Panc1 (cell line): ENCODE data around the gene EXOC3L4. TPM values are rescaled to one million over a fixed set of nuclear protein-coding genes. Genes with fewer than 3 reads are reported as not detected.

Experiments
- ATAC-seq: fragments of 200-7000 bp; cut with Tn5 transposase; 2 replicates; pipeline ENCODE4 v1.9.1; 2020; ENCODE audit warnings: mild to moderate bottlenecking, moderate library complexity
- BruUV-seq: library from RNA; stranded (reverse); fragments of 400-500 nt; replicated peaks from 2 replicates; lab custom pipeline; 2021; lab: Mats Ljungman, UMichigan
- CTCF ChIA-PET: fragments of 300-600 bp; sonication (Branson Sonifier 250); formaldehyde crosslinking; loops from one replicate; lab custom pipeline; 2022; ENCODE audit warnings: antibody characterized with exemption; lab: Charles Lee
- POLR2A ChIA-PET: fragments of 300-600 bp; sonication (Branson Sonifier 250); formaldehyde crosslinking; loops from one replicate; lab custom pipeline; 2022; ENCODE audit warnings: antibody characterized with exemption; lab: Charles Lee
- DNase-seq: peaks from one replicate; pipeline ENCODE4 v3.0.0-alpha.2; 2010; ENCODE audit warnings: low read depth, low spot score
- H3K27ac ChIP-seq: 2 replicates; pipeline ENCODE4 v1.5.1; 2011; ENCODE audit warnings: mild to moderate bottlenecking, low read length, inconsistent platforms
- H3K27me3 ChIP-seq: fragments of 200-500 bp; sonication (Bioruptor generic); 2 replicates; pipeline ENCODE4 v1.6.0; 2014; ENCODE audit warnings: low read length, inconsistent platforms; ENCODE audit not compliant: control insufficient read depth, insufficient read depth
- H3K36me3 ChIP-seq: fragments of 200-500 bp; sonication (Bioruptor generic); 2 replicates; pipeline ENCODE4 v1.5.1; 2014; ENCODE audit warnings: inconsistent platforms, mild to moderate bottlenecking, low read length, moderate library complexity; ENCODE audit not compliant: control insufficient read depth, insufficient read depth
- H3K4me1 ChIP-seq: 2 replicates; pipeline ENCODE4 v1.5.1; 2011; ENCODE audit warnings: inconsistent platforms, mild to moderate bottlenecking, low read length, moderate library complexity; ENCODE audit not compliant: control insufficient read depth, insufficient read depth
- H3K4me3 ChIP-seq, 2 experiments: 2 replicates each; pipeline ENCODE4 v1.5.1; 2011 to 2012; ENCODE audit warnings: low read depth in 2 of 2, low read length in 2 of 2, mild to moderate bottlenecking in 2 of 2, inconsistent platforms in 1 of 2, moderate library complexity in 1 of 2
- H3K9me3 ChIP-seq: fragments of 200-500 bp; sonication (Bioruptor generic); 2 replicates; pipeline ENCODE4 v1.5.1; 2014; ENCODE audit warnings: low read depth, mild to moderate bottlenecking, inconsistent platforms, low read length, moderate library complexity; ENCODE audit not compliant: control insufficient read depth, insufficient read depth
- POLR2AphosphoS5 ChIP-seq: IDR thresholded peaks from 2 replicates; pipeline ENCODE4 v1.6.1; 2012; ENCODE audit warnings: mild to moderate bottlenecking, low read depth, low read length, moderate library complexity
- SIN3A ChIP-seq: IDR thresholded peaks from 2 replicates; pipeline ENCODE4 v1.6.1; 2012; ENCODE audit warnings: low read depth, mild to moderate bottlenecking, low read length, moderate library complexity, borderline replicate concordance; ENCODE audit not compliant: insufficient read depth
- TCF7L2 ChIP-seq: IDR thresholded peaks from 2 replicates; pipeline ENCODE4 v1.6.1; 2011; ENCODE audit warnings: mild to moderate bottlenecking, low read depth, low read length, inconsistent platforms
- in situ Hi-C: cut with HindIII; loops from 2 replicates; pipeline ENCODE4 v1.10.0; 2016; ENCODE audit warnings: low sequenced_read_pairs, low pct_unique_long_range_greater_than_20kb
- intact Hi-C: fragments of 100-400 bp; cut with micrococcal nuclease; formaldehyde crosslinking; loops from one replicate; pipeline ENCODE4 v1.10.0; 2022; ENCODE audit not compliant: unreplicated experiment
- total RNA-seq: library from RNA; stranded (reverse); gene quantifications from one replicate; pipeline ENCODE4 v1.2.1, GENCODE V29; 2021; ENCODE audit not compliant: unreplicated experiment
- TF ChIP-seq, protein P1 (sequence below): fragments of 450-650 bp; IDR thresholded peaks from 2 replicates; pipeline ENCODE4 v1.5.1; 2017; ENCODE audit warnings: mild to moderate bottlenecking
- TF ChIP-seq, protein P2 (sequence below), 2 experiments: IDR thresholded peaks; 2 replicates each; pipeline ENCODE4 v1.6.1; 2011 to 2012; ENCODE audit warnings: low read depth in 2 of 2, control low read depth in 1 of 2, low read length in 1 of 2, mild to moderate bottlenecking in 1 of 2, moderate library complexity in 1 of 2; ENCODE audit not compliant: insufficient read depth in 1 of 2

Gene EXOC3L4
- total RNA-seq, 1 experiment from 2014 or later: 2.6 TPM

DNA sequence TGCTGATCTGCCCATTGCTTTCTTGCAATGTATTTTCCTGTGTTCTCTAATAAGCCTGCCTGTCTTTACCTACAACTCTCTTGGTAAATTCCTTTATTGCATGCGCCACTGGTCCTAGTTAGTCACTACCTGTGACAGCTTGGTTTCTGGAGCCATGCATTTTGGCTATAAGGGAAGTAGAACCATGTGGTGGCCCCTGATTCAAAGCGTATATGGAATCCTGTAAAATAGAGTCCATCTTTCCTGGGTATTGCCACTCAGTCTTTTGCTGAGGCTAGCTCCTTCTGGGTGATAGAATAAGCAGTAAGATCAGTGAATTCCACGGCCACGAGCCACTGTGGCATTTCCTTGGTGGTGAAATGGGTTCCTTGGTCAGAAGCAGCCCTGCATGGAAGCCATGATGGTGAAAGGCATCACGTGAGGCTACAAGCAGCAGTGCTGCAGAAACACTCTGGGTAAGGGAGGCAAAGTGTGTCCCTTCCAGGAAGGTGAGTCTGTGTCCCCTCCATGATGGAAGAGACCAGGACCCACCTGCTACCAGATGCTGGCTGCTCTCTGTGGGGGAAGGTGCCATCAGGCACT lies 48.3 kb downstream of the EXOC3L4 start:
- TF ChIP-seq, protein P1, sequence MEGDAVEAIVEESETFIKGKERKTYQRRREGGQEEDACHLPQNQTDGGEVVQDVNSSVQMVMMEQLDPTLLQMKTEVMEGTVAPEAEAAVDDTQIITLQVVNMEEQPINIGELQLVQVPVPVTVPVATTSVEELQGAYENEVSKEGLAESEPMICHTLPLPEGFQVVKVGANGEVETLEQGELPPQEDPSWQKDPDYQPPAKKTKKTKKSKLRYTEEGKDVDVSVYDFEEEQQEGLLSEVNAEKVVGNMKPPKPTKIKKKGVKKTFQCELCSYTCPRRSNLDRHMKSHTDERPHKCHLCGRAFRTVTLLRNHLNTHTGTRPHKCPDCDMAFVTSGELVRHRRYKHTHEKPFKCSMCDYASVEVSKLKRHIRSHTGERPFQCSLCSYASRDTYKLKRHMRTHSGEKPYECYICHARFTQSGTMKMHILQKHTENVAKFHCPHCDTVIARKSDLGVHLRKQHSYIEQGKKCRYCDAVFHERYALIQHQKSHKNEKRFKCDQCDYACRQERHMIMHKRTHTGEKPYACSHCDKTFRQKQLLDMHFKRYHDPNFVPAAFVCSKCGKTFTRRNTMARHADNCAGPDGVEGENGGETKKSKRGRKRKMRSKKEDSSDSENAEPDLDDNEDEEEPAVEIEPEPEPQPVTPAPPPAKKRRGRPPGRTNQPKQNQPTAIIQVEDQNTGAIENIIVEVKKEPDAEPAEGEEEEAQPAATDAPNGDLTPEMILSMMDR: no peak
- TF ChIP-seq, protein P2, sequence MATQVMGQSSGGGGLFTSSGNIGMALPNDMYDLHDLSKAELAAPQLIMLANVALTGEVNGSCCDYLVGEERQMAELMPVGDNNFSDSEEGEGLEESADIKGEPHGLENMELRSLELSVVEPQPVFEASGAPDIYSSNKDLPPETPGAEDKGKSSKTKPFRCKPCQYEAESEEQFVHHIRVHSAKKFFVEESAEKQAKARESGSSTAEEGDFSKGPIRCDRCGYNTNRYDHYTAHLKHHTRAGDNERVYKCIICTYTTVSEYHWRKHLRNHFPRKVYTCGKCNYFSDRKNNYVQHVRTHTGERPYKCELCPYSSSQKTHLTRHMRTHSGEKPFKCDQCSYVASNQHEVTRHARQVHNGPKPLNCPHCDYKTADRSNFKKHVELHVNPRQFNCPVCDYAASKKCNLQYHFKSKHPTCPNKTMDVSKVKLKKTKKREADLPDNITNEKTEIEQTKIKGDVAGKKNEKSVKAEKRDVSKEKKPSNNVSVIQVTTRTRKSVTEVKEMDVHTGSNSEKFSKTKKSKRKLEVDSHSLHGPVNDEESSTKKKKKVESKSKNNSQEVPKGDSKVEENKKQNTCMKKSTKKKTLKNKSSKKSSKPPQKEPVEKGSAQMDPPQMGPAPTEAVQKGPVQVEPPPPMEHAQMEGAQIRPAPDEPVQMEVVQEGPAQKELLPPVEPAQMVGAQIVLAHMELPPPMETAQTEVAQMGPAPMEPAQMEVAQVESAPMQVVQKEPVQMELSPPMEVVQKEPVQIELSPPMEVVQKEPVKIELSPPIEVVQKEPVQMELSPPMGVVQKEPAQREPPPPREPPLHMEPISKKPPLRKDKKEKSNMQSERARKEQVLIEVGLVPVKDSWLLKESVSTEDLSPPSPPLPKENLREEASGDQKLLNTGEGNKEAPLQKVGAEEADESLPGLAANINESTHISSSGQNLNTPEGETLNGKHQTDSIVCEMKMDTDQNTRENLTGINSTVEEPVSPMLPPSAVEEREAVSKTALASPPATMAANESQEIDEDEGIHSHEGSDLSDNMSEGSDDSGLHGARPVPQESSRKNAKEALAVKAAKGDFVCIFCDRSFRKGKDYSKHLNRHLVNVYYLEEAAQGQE (IDR thresholded peaks at IDR 0.05; ENCODE audit: insufficient read depth in 1 of 2, low read depth in 2 of 2, low read length in 1 of 2): no peak
- no peak for TF ChIP-seq TCF7L2
- TF ChIP-seq SIN3A: no peak
- TF ChIP-seq POLR2AphosphoS5: no peak
- Histone ChIP-seq H3K36me3 (no peaks in the 10 kb centered on the region), H3K4me1 (peaks cover 42% of the 10 kb centered on the region), H3K4me3 (no peak overlapping the region), H3K9me3 (no peaks in the 10 kb centered on the region), H3K27ac (peak overlapping the region; percentile 75), H3K27me3 (no peaks in the 10 kb centered on the region)
- DNase-seq: no peak
- no TSS peak for BruUV-seq
- no peak for ATAC-seq
- POLR2A ChIA-PET: no interaction called here
- CTCF ChIA-PET: interaction anchor here (0.5 kb wide), 1 partner anchor 1257 kb away, joined by 3 read pairs; no protein-coding TSS in a partner anchor
- intact Hi-C loops (loop anchor here (5.0 kb wide), 1 partner anchor 139 kb away; no protein-coding TSS in a partner anchor), in situ Hi-C loops (no loop called here)

GRCh38 chr14:103143506-103143905 lies 49.0 kb downstream of the EXOC3L4 start:
- DNase-seq (no peak), ATAC-seq (no peak)
- TF ChIP-seq, protein P2 (IDR thresholded peaks at IDR 0.05; ENCODE audit: insufficient read depth in 1 of 2, low read depth in 2 of 2, low read length in 1 of 2): no peak
- TF ChIP-seq SIN3A (no peak), TCF7L2 (no peak), POLR2AphosphoS5 (no peak)
- TF ChIP-seq, protein P1: no peak
- Histone ChIP-seq H3K27ac (peak overlapping the region; percentile 75), H3K36me3 (no peaks in the 10 kb centered on the region), H3K9me3 (no peaks in the 10 kb centered on the region), H3K4me1 (peaks cover 38% of the 10 kb centered on the region), H3K27me3 (no peaks in the 10 kb centered on the region), H3K4me3 (no peak overlapping the region)
- in situ Hi-C loops (no loop called here), intact Hi-C loops (loop anchor here (5.0 kb wide), 1 partner anchor 139 kb away; no protein-coding TSS in a partner anchor)
- POLR2A ChIA-PET: no interaction called here
- CTCF ChIA-PET: interaction anchor here (0.6 kb wide), 1 partner anchor 135 kb away, joined by 4 read pairs; no protein-coding TSS in a partner anchor
- BruUV-seq: no TSS peak
